ENCODE results near the gene KRTAP3-3.
"Not testable (repeated sequence)": the region's sequence is repeated elsewhere in the genome, so short reads cannot be mapped to it uniquely, and the experiment has no call there.

Gene KRTAP3-3

GRCh38 chr17:41008811-41009210, 14.8 kb upstream of the KRTAP3-3 start, which contains the start of gene KRTAP3-1:
TSS of gene KRTAP3-1 (minus strand) at chr17:41009128. CDS start at chr17:41009074, 54 bp downstream.
- DNase-seq (ENCODE audit: insufficient read length, low spot score) (no peak), FAIRE-seq (peak; percentile 89)

GRCh38 chr17:41004397-41004796, 10.4 kb upstream of the KRTAP3-3 start:
- DNase-seq (ENCODE audit: insufficient read length, low spot score): no peak
- peak; percentile 4 for FAIRE-seq

- DNase-seq (ENCODE audit: insufficient read length, low spot score) (no peak), FAIRE-seq (no peak)
Measured at GRCh38 chr17:41003926-41004325, 10.0 kb upstream of the KRTAP3-3 start.

GRCh38 chr17:41002814-41003213, 8.8 kb upstream of the KRTAP3-3 start:
- DNase-seq (ENCODE audit: insufficient read length, low spot score): no peak
- FAIRE-seq: peak; percentile 31

- peak; percentile 69 for FAIRE-seq
- DNase-seq (ENCODE audit: insufficient read length, low spot score): no peak
Measured at GRCh38 chr17:41001795-41002194, 7.8 kb upstream of the KRTAP3-3 start.

GRCh38 chr17:40999563-40999962, 5.6 kb upstream of the KRTAP3-3 start, which contains the start of gene KRTAP3-2:
TSS of gene KRTAP3-2 (minus strand) at chr17:40999906. CDS start at chr17:40999853, 53 bp downstream.
- FAIRE-seq: peak; percentile 89

GRCh38 chr17:40997361-40997760, 3.4 kb upstream of the KRTAP3-3 start:
- FAIRE-seq (no peak), DNase-seq (ENCODE audit: insufficient read length, low spot score) (no peak)

More at GRCh38 chr17:40999563-40999962, 5.6 kb upstream of the KRTAP3-3 start, which contains the start of gene KRTAP3-2:
- not testable (repeated sequence) for DNase-seq (ENCODE audit: insufficient read length, low spot score)

GRCh38 chr17:40996829-40997228, 2.9 kb upstream of the KRTAP3-3 start:
- no peak for DNase-seq (ENCODE audit: insufficient read length, low spot score)
- no peak for FAIRE-seq

GRCh38 chr17:40995116-40995515, 1.2 kb upstream of the KRTAP3-3 start:
- FAIRE-seq (no peak), DNase-seq (ENCODE audit: insufficient read length, low spot score) (no peak)

- FAIRE-seq (no peak), DNase-seq (ENCODE audit: insufficient read length, low spot score) (no peak)
Measured at GRCh38 chr17:40993084-40993483, 880 bp downstream of the KRTAP3-3 start.

GRCh38 chr17:40992666-40993065, 1.3 kb downstream of the KRTAP3-3 start:
- DNase-seq (ENCODE audit: insufficient read length, low spot score): no peak
- FAIRE-seq: no peak

- FAIRE-seq (peak; percentile 69), DNase-seq (ENCODE audit: insufficient read length, low spot score) (no peak)
Measured at GRCh38 chr17:40986920-40987319, 7.0 kb downstream of the KRTAP3-3 start.

GRCh38 chr17:40984226-40984625, 9.7 kb downstream of the KRTAP3-3 start, which contains the start of gene KRT40:
TSS of gene KRT40 (minus strand) at chr17:40984326. CDS start at chr17:40984273, 53 bp downstream.
- FAIRE-seq (no peak), DNase-seq (ENCODE audit: insufficient read length, low spot score) (no peak)

- DNase-seq (ENCODE audit: insufficient read length, low spot score): no peak
- FAIRE-seq: no peak
Measured at GRCh38 chr17:40981115-40981514, 12.8 kb downstream of the KRTAP3-3 start.

- peak; percentile 33 for FAIRE-seq
- DNase-seq (ENCODE audit: insufficient read length, low spot score): no peak
Measured at GRCh38 chr17:40980596-40980995, 13.4 kb downstream of the KRTAP3-3 start.

GRCh38 chr17:40980117-40980516, 13.8 kb downstream of the KRTAP3-3 start:
- peak; percentile 80 for FAIRE-seq
- DNase-seq (ENCODE audit: insufficient read length, low spot score): no peak

GRCh38 chr17:40978575-40979151, 15.3 kb downstream of the KRTAP3-3 start:
- DNase-seq (ENCODE audit: insufficient read length, low spot score) (no peak), FAIRE-seq (no peak)

- DNase-seq (ENCODE audit: insufficient read length, low spot score) (no peak), FAIRE-seq (no peak)
Measured at GRCh38 chr17:40975516-40975915, 18.4 kb downstream of the KRTAP3-3 start.

- FAIRE-seq (no peak), DNase-seq (ENCODE audit: insufficient read length, low spot score) (no peak)
Measured at GRCh38 chr17:40974366-40974765, 19.6 kb downstream of the KRTAP3-3 start.

GRCh38 chr17:40967582-40967981, 26.4 kb downstream of the KRTAP3-3 start:
- FAIRE-seq: no peak
- DNase-seq (ENCODE audit: insufficient read length, low spot score): no peak

GRCh38 chr17:40966848-40967247, 27.1 kb downstream of the KRTAP3-3 start, which contains the start of gene KRT39:
TSS of gene KRT39 (minus strand) at chr17:40966948. CDS start at chr17:40966856, 92 bp downstream.
- FAIRE-seq (no peak), DNase-seq (ENCODE audit: insufficient read length, low spot score) (no peak)

GRCh38 chr17:40963838-40964237, 30.1 kb downstream of the KRTAP3-3 start:
- DNase-seq (ENCODE audit: insufficient read length, low spot score) (peak; percentile 40), FAIRE-seq (peak; percentile 58)

All from HTR-8/SVneo (cell line).